ENCODE measurements around the gene SPA17. TPM values are rescaled to one million over a fixed set of nuclear protein-coding genes. Genes with fewer than 3 reads are reported as not detected.
A peak's percentile ranks its signal among the peaks of the same experiment; 100 is the strongest.

SPA17 gene
- total and polyA plus RNA-seq, 9 of the 15 experiments (the other 6 are each of a cell fraction or from before 2014, with no cell fraction given), result 6.0 to 19.5 (median 12.6) TPM

DNA sequence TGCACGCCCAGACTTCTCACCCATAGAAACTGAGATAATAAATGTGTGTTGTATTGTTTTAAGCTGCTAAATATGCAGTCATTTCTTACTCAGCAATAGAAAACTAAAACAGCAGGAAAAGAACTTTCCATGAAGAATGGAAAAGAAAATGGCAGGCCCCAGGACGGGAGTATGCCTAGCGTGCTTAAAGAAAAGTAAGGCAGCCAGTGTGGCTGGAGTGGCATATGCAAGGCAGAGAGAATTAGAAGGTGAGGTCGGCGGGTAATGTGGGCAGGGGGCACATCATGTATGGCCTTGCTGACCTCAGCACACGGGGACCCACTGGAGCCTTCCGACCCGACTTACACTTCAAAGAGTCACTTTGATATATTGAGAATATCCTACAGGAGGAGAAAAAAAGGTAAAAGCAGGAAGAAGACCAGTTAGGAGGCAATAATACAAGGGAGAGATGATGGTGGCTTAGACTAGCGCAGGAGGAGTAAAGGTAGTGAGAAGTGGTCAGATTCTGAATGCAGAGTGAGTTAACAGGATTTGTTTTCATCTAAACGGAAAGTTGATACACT lies 30.6 kb upstream of the SPA17 start (continued):
- TF ChIP-seq, protein P1, sequence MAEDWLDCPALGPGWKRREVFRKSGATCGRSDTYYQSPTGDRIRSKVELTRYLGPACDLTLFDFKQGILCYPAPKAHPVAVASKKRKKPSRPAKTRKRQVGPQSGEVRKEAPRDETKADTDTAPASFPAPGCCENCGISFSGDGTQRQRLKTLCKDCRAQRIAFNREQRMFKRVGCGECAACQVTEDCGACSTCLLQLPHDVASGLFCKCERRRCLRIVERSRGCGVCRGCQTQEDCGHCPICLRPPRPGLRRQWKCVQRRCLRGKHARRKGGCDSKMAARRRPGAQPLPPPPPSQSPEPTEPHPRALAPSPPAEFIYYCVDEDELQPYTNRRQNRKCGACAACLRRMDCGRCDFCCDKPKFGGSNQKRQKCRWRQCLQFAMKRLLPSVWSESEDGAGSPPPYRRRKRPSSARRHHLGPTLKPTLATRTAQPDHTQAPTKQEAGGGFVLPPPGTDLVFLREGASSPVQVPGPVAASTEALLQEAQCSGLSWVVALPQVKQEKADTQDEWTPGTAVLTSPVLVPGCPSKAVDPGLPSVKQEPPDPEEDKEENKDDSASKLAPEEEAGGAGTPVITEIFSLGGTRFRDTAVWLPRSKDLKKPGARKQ (CRISPR knock-in tag; IDR thresholded peaks at IDR 0.05), result 0 out of 2 replicates have a peak, but pooled peaks have one; percentile 10
- TF ChIP-seq, protein P2, sequence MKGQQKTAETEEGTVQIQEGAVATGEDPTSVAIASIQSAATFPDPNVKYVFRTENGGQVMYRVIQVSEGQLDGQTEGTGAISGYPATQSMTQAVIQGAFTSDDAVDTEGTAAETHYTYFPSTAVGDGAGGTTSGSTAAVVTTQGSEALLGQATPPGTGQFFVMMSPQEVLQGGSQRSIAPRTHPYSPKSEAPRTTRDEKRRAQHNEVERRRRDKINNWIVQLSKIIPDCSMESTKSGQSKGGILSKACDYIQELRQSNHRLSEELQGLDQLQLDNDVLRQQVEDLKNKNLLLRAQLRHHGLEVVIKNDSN (CRISPR knock-in tag; IDR thresholded peaks at IDR 0.05), result no peak
- no peak for TF ChIP-seq MYC (IDR thresholded peaks at IDR 0.05; ENCODE audit: low read depth, low read length)
- TF ChIP-seq MYC (CRISPR knock-in tag; IDR thresholded peaks at IDR 0.05; ENCODE audit: borderline replicate concordance, low read depth), result no peak
- TF ChIP-seq TAF15 (IDR thresholded peaks at IDR 0.05; ENCODE audit: low read depth, low read length), result no peak
- TF ChIP-seq, protein P3, sequence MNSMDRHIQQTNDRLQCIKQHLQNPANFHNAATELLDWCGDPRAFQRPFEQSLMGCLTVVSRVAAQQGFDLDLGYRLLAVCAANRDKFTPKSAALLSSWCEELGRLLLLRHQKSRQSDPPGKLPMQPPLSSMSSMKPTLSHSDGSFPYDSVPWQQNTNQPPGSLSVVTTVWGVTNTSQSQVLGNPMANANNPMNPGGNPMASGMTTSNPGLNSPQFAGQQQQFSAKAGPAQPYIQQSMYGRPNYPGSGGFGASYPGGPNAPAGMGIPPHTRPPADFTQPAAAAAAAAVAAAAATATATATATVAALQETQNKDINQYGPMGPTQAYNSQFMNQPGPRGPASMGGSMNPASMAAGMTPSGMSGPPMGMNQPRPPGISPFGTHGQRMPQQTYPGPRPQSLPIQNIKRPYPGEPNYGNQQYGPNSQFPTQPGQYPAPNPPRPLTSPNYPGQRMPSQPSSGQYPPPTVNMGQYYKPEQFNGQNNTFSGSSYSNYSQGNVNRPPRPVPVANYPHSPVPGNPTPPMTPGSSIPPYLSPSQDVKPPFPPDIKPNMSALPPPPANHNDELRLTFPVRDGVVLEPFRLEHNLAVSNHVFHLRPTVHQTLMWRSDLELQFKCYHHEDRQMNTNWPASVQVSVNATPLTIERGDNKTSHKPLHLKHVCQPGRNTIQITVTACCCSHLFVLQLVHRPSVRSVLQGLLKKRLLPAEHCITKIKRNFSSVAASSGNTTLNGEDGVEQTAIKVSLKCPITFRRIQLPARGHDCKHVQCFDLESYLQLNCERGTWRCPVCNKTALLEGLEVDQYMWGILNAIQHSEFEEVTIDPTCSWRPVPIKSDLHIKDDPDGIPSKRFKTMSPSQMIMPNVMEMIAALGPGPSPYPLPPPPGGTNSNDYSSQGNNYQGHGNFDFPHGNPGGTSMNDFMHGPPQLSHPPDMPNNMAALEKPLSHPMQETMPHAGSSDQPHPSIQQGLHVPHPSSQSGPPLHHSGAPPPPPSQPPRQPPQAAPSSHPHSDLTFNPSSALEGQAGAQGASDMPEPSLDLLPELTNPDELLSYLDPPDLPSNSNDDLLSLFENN (IDR thresholded peaks at IDR 0.05; ENCODE audit: low read depth in 2 of 2, low read length in 2 of 2), result no peak
- no peak for TF ChIP-seq HDAC8 (tag; IDR thresholded peaks at IDR 0.05)
- 0 out of 2 replicates have a peak, but pooled peaks have one; percentile 25 for TF ChIP-seq ZNF589 (CRISPR knock-in tag; IDR thresholded peaks at IDR 0.05; ENCODE audit: low read depth)
- 0 out of 2 replicates have a peak, but pooled peaks have one; percentile 6 for TF ChIP-seq NFXL1 (CRISPR knock-in tag; IDR thresholded peaks at IDR 0.05)
- 0 out of 2 replicates have a peak, but pooled peaks have one; percentile 27 for TF ChIP-seq ZNF197 (CRISPR knock-in tag; IDR thresholded peaks at IDR 0.05; ENCODE audit: low read depth)

Measured in K562 (cell line).